NCI-H146 (cell line): ENCODE results near the gene NRTN.
"Not testable (repeated sequence)": the region's sequence is repeated elsewhere in the genome, so short reads cannot be mapped to it uniquely, and the experiment has no call there.

Experiments
- DNase-seq: peaks from one replicate; lab custom pipeline; 2025; lab: John Stamatoyannopoulos, UW

The NRTN gene

DNA sequence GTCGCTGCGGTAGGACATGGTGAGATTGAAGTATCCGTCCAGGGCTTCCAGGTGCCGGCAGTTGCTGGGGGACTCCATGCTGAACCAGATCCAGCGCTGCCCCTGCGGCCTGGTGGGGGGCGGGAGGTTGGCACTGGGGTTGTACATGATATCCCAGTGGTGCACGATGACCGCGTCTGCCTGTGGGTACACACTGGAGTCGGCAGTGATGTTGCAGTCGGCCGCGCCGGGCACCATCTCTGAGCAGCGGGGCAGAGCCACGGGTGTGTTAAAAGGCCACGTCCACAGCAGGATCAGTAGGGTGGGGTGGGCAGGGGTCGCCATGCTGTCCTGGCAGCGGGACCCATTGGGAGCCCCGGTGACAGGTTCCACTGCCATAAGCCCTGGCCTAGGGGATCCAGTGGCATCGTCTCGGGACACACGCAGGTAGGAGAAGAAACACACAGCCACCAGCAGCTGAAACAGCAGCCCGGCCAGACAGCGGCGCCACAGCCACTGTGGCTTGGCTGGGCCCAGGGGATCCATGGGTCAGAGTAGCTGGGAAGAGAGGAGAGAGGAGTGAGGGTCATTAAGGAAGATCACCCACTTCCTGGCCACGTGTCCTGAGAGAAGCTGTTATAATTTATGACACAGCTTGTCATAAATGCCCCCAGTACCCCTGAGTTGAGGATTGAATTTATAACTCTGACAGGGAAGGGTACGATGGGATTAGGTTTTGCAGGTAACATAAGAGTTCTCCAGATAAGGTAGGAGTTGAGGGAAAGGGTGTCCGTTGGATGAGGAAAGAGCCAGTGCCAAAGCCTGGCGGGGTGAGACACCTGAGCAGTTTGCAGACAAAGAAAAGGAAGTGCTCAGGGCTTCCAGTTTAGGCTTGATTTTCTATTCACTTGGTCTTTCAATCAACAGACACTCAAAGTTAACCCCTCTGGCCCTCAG, 62.6 kb downstream of the NRTN start:
- no peak for DNase-seq

GRCh38 chr19:5870986-5871394, 66.1 kb downstream of the NRTN start:
- DNase-seq = no peak

GRCh38 chr19:5873617-5874199, 68.8 kb downstream of the NRTN start:
- DNase-seq = no peak

GRCh38 chr19:5874496-5874895, 69.6 kb downstream of the NRTN start:
- not testable (repeated sequence) for DNase-seq

GRCh38 chr19:5877427-5877826, 72.6 kb downstream of the NRTN start:
- DNase-seq = no peak

DNA sequence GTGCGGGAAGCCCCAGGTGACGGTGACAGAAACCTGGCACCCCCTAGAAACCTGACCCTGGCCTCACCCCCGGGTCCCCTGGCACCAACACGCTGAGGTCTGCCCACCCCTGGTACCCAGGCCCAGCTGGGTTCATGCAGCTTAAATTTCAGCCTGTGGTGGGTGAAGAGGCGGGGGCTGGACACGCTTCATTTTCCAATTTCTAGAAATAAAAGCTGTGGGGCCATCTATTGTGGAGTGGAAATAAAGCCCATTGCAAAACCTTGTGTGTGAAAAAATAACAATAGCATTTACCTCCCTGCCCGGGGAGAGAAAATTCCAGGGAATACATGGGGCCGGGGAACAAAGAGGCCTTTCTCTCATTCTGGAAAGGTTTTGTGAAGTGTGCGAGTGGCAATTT, 73.0 kb downstream of the NRTN start:
- DNase-seq = no peak
